OCI-LY7 (cell line): ENCODE data around the gene HS2ST1.

Experiments
- CTCF ChIP-seq: fragments of 200-600 bp; sonication (generic); conservative IDR thresholded peaks from 2 replicates; pipeline ENCODE4 v1.5.1; 2014; ENCODE audit warnings: mild to moderate bottlenecking, antibody characterized with exemption, low read length, moderate library complexity, mixed read lengths
- EZH2phosphoT487 ChIP-seq: fragments of 200-600 bp; sonication (generic); IDR thresholded peaks from 2 replicates; pipeline ENCODE4 v1.6.1; 2018; ENCODE audit warnings: low read depth, borderline replicate concordance, mild to moderate bottlenecking, mixed run types, antibody characterized with exemption, low read length, moderate library complexity, mixed read lengths

- TF ChIP-seq CTCF (no peak), EZH2phosphoT487 (no peak)
Measured at GRCh38 chr1:87039096-87039495, 124.7 kb downstream of the HS2ST1 start.
